K562 (cell line): Measurements from ENCODE around the gene DRC3. TPM values are rescaled to one million over a fixed set of nuclear protein-coding genes. Genes with fewer than 3 reads are reported as not detected.

Source experiments
- ATAC-seq: fragments of 200-7000 bp; cut with Tn5 transposase; 3 replicates; pipeline ENCODE4 v1.9.1; 2020; ENCODE audit warnings: moderate library complexity
- BruUV-seq: library from RNA; stranded (reverse); fragments of 400-500 nt; replicated peaks from 2 replicates; lab custom pipeline; 2021; lab: Mats Ljungman, UMichigan
- CTCF ChIA-PET: fragments of 300-600 bp; formaldehyde crosslinking; extraction: SDS; loops from one replicate; lab custom pipeline; 2021; ENCODE audit warnings: low intra/inter-chr PET ratio; lab: Yijun Ruan, JAX
- POLR2A ChIA-PET: fragments of 300-600, 350-650 bp; sonication (Branson Sonifier 250); formaldehyde crosslinking; extraction: SDS; loops from one replicate; lab custom pipeline; 2021; ENCODE audit warnings: antibody characterized with exemption, inconsistent platforms; lab: Yijun Ruan, JAX
- DNase-seq, 4 experiments: peaks; one replicate each; pipeline versions ENCODE4 v3.0.0 to v3.0.0-alpha.2; 2011 to 2018; ENCODE audit warnings: low spot score in 3 of 4, mixed read lengths in 3 of 4; ENCODE audit errors: extremely low read depth in 1 of 4
- FAIRE-seq: peaks from 2 replicates; lab custom pipeline; 2011; peaks lifted over from hg19 to GRCh38; lab: Jason Lieb, UNC
- H2AFZ ChIP-seq: 2 replicates; pipeline ENCODE4 v1.6.0; 2011; ENCODE audit warnings: low read depth, low read length, control low read depth, inconsistent platforms
- H3K27ac ChIP-seq: fragments of 200-600 bp; 3 replicates; pipeline ENCODE4 v1.8.0; 2011; ENCODE audit warnings: low read depth, mild to moderate bottlenecking, control low read depth, inconsistent platforms, low read length, moderate library complexity, mixed read lengths; ENCODE audit errors: extremely low read depth
- H3K27me3 ChIP-seq, 2 experiments: fragments of 300-600 bp in 1 of 2; 2 replicates in 1 of 2; 3 replicates in 1 of 2; pipeline versions ENCODE4 v1.6.0 to v1.8.0; 2011; ENCODE audit warnings: inconsistent platforms in 2 of 2, low read length in 2 of 2, mild to moderate bottlenecking in 1 of 2, mixed read lengths in 1 of 2, moderate library complexity in 1 of 2; ENCODE audit not compliant: control insufficient read depth in 2 of 2, insufficient read depth in 2 of 2
- H3K36me3 ChIP-seq: fragments of 300-600 bp; 3 replicates; pipeline ENCODE4 v1.8.0; 2011; ENCODE audit warnings: mild to moderate bottlenecking, low read length, inconsistent platforms; ENCODE audit not compliant: control insufficient read depth, insufficient read depth
- H3K4me1 ChIP-seq, 2 experiments: fragments of 200-600 bp in 1 of 2; replicated peaks in 1 of 2; 2 replicates in 1 of 2; 3 replicates in 1 of 2; pipeline versions ENCODE4 v1.5.1 to v1.8.0; 2011; ENCODE audit warnings: inconsistent platforms in 2 of 2, low read length in 2 of 2, mild to moderate bottlenecking in 1 of 2, mixed read lengths in 1 of 2, moderate library complexity in 1 of 2; ENCODE audit not compliant: control insufficient read depth in 2 of 2, insufficient read depth in 2 of 2
- H3K4me2 ChIP-seq: 2 replicates; pipeline ENCODE4 v1.6.1; 2011; ENCODE audit warnings: low read length, control low read depth, inconsistent platforms, mixed read lengths; ENCODE audit not compliant: insufficient read depth
- H3K4me3 ChIP-seq: fragments of 200-600 bp; sonication (generic), shearing (Covaris generic); 2 replicates; pipeline ENCODE4 v1.5.1; 2016; ENCODE audit warnings: control low read depth, inconsistent platforms
- H3K79me2 ChIP-seq: fragments of 200-600 bp; 3 replicates; pipeline ENCODE4 v1.8.0; 2011; ENCODE audit warnings: low read length, inconsistent platforms; ENCODE audit not compliant: control insufficient read depth, insufficient read depth
- H3K9ac ChIP-seq, 2 experiments: 2 replicates each; pipeline versions ENCODE4 v1.6.0 to v1.6.1; 2011; ENCODE audit warnings: low read depth in 2 of 2, low read length in 2 of 2, control low read depth in 1 of 2, inconsistent platforms in 1 of 2, mild to moderate bottlenecking in 1 of 2, mixed read lengths in 1 of 2; ENCODE audit not compliant: insufficient read depth in 1 of 2
- H3K9me1 ChIP-seq: one replicate; pipeline ENCODE4 v1.6.0; 2011; ENCODE audit warnings: inconsistent platforms, mild to moderate bottlenecking, low read length, moderate library complexity; ENCODE audit not compliant: control insufficient read depth, insufficient read depth
- H3K9me3 ChIP-seq: replicated peaks from 2 replicates; pipeline ENCODE4 v1.5.1; 2011; ENCODE audit warnings: low read depth, low read length, inconsistent platforms; ENCODE audit not compliant: control insufficient read depth, insufficient read depth
- H4K20me1 ChIP-seq: replicated peaks from 2 replicates; pipeline ENCODE4 v1.6.1; 2011; ENCODE audit warnings: low read length, inconsistent platforms, mixed read lengths; ENCODE audit not compliant: control insufficient read depth, insufficient read depth
- CBX2 ChIP-seq: fragments of 200-600 bp; sonication (generic); IDR thresholded peaks from one replicate; pipeline ENCODE4 v1.6.1; 2012; ENCODE audit warnings: mild to moderate bottlenecking, low read length, inconsistent platforms; ENCODE audit not compliant: insufficient read depth, poor library complexity, severe bottlenecking
- GATAD2A ChIP-seq: fragments of 450-650 bp; IDR thresholded peaks from 2 replicates; pipeline ENCODE4 v1.6.1; 2017
- KDM5B ChIP-seq: fragments of 200-600 bp; sonication (generic); IDR thresholded peaks from 2 replicates; pipeline ENCODE4 v1.6.1; 2012; ENCODE audit warnings: low read depth, mild to moderate bottlenecking, moderate library complexity, low read length, control low read depth, inconsistent platforms; ENCODE audit not compliant: insufficient replicate concordance
- POLR2B ChIP-seq: fragments of 450-650 bp; IDR thresholded peaks from 2 replicates; pipeline ENCODE4 v1.6.1; 2018; ENCODE audit warnings: low read depth; ENCODE audit not compliant: partially characterized antibody
- SLC30A9 ChIP-seq: fragments of 250-450 bp; sonication (Bioruptor Pico); IDR thresholded peaks from 2 replicates; pipeline ENCODE4 v1.8.0; 2022; ENCODE audit warnings: mild to moderate bottlenecking, moderate library complexity
- SMARCC2 ChIP-seq: fragments of 450-650 bp; IDR thresholded peaks from 2 replicates; pipeline ENCODE4 v1.6.1; 2017; ENCODE audit warnings: antibody characterized with exemption, moderate library complexity, mild to moderate bottlenecking, low read depth
- ZNF140 ChIP-seq: fragments of 250-450 bp; sonication (Bioruptor Pico); IDR thresholded peaks from 2 replicates; pipeline ENCODE4 v1.8.0; 2021; ENCODE audit warnings: moderate library complexity, mild to moderate bottlenecking, inconsistent platforms
- ZNF165 ChIP-seq: fragments of 250-450 bp; sonication (Bioruptor Pico); IDR thresholded peaks from 2 replicates; pipeline ENCODE4 v1.4.0; 2020; ENCODE audit warnings: borderline replicate concordance
- ZNF696 ChIP-seq: fragments of 250-450 bp; sonication (Bioruptor Pico); conservative IDR thresholded peaks from 2 replicates; pipeline ENCODE4 v1.4.0; 2020; ENCODE audit warnings: mild to moderate bottlenecking, moderate library complexity
- in situ Hi-C: fragments of 300-500 bp; cut with MboI; formaldehyde crosslinking; loops from 4 replicates; pipeline ENCODE4 v1.15.0; 2018; ENCODE audit warnings: inconsistent platforms, mixed read lengths
- intact Hi-C: fragments of 100-400 bp; cut with micrococcal nuclease; formaldehyde crosslinking; loops from 2 replicates; pipeline ENCODE4 v1.14.2; 2022
- polyA plus RNA-seq, 8 experiments: library from polyadenylated mRNA; depleted of rRNA in 4 of 8; stranded (reverse) in 5 of 8; unstranded in 3 of 8; fragments of >200 nt; fragmentation: Nextera tagmentation in 2 of 8; fragmentation: Illumina TruSeq in 1 of 8; extraction: Ambion mirVana in 2 of 8; extraction: Trizol in 1 of 8; gene quantifications; 2 replicates each; pipeline versions ENCODE4 v1.2.1 to v1.2.3, GENCODE V29; 2011 to 2014; ENCODE audit warnings: inconsistent platforms in 1 of 8, missing spikeins in 1 of 8
- total RNA-seq, 7 experiments: library from RNA; depleted of rRNA in 6 of 7; stranded (reverse); fragments of >200 nt in 6 of 7; fragmentation: Illumina TruSeq in 2 of 7; extraction: Trizol in 2 of 7; gene quantifications; 2 replicates each; pipeline versions ENCODE4 v1.2.1 to v1.2.3, GENCODE V29; 2011 to 2021; ENCODE audit warnings: low replicate concordance in 1 of 7
- TF ChIP-seq, protein P1 (sequence below): fragments of 250-450 bp; sonication (Bioruptor Pico); IDR thresholded peaks from 2 replicates; pipeline ENCODE4 v1.5.0; 2021; ENCODE audit warnings: mild to moderate bottlenecking, moderate library complexity
- TF ChIP-seq, protein P2 (sequence below): fragments of 250-450 bp; sonication (Bioruptor Pico); IDR thresholded peaks from 2 replicates; pipeline ENCODE4 v1.8.0; 2021; ENCODE audit warnings: moderate library complexity, mild to moderate bottlenecking, inconsistent platforms
- TF ChIP-seq, protein P3 (sequence below), 3 experiments: fragments of 200-800 bp in 1 of 3; fragments of 250-450 bp in 1 of 3; fragments of 450-650 bp in 1 of 3; sonication (Bioruptor Pico) in 1 of 3; sonication (Bioruptor generic) in 1 of 3; formaldehyde crosslinking in 1 of 3; IDR thresholded peaks; 2 replicates each; pipeline versions ENCODE4 v1.6.1 to v1.8.0; 2016 to 2022; ENCODE audit warnings: mild to moderate bottlenecking in 2 of 3, missing genetic modification characterization in 2 of 3, missing compliant biosample characterization in 1 of 3, moderate library complexity in 1 of 3
- TF ChIP-seq, protein P4 (sequence below): sonication (generic); formaldehyde crosslinking; IDR thresholded peaks from 2 replicates; pipeline ENCODE4 v1.8.0; 2022; ENCODE audit warnings: mild to moderate bottlenecking, low read depth, missing genetic modification reagents

The DRC3 gene
- total and polyA plus RNA-seq, 9 of the 15 experiments (the other 6 are each of a cell fraction or from before 2014, with no cell fraction given) = 0.10 to 0.84 (median 0.30) TPM; not detected in 3

DNA sequence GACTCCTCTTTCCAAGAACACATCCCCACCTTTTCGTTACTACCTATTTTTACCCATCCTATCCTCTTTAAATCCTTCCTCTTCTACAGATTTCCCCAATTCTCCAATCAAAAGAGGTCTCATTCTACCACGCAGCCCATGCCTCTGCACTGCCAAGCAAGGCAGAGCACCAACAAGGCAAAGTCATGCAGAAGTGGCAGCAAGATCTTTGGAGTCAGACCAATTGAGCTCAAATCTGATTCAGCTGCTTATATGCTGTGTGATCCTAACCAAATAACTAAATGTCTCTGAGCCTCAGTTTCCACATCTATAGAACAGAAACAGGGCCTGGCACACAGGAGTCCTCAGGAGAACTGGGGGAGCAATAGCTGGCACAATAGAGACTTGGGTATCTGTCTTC lies 41.5 kb upstream of the DRC3 start (continued):
- TF ChIP-seq, protein P1, sequence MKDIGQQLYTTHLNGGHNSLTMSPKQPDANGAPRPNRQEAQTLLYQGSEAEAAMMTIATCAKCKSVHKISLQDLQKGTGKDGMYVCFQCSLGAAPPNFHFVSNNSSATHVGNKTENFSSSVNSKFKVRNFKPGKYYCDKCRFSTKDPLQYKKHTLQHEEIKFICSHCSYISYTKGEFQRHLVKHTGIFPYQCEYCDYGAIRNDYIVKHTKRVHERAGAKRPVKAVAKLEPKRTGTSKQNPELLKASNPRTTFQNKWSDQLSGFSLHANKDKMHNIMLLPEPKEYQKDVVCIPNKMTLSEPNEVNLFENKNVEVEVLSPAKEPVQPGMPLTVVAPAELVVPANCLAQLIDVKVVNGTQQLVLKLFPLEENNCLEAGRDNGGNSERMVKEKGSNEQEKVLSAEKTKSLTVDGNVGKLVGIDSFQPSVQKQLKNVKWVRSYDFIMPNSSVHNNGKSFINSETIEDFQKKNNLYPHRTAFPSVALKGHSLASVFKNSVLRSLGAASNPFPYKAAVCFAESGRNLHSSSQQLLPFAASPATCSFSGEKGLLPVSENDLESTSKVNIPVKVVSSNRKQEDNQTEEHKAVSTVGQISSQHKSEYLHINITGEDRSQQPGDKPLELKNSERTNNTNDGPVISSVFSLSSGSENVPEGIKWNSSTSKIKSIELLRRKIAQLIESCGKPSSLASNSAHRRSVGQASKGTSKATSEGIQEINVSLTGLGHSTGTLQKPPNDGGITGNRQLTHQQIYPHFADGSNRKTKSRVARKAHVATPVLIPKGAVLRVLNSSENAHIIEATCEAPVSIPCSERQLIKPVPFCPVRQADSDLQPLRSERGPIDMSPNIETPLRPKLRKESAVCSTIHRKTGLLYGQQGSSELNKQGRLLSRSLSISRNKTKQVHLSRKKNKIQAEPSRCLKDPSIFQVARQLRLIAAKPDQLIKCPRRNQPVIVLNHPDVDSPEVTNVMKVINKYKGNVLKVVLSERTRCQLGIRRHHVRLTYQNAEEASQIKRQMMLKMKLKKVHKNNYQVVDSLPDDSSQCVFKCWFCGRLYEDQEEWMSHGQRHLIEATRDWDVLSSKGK (CRISPR knock-in tag) = no peak
- TF ChIP-seq ZNF165 (CRISPR knock-in tag) (no peak), SLC30A9 (CRISPR knock-in tag) (no peak)
- TF ChIP-seq, all 486 proteins: peak for 0

DNA sequence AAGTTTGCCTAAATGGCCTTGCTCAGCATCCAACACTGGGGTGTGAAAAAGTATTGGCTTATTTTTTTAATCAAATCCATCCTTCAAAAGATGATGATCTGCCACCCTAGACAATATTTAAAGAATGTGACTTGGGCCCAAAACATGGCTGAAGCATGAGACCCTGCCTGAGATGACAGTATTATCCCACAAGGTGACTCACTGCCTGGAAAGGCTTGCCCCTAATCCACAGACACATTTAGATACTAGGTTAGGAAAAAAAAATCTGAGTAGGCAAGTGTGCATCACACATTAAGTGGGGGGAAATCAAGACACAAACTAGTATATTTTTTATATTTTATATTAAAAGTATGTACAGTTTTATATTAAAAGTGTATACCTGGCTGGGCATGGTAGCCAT lies 38.9 kb upstream of the DRC3 start:
- ChIA-PET POLR2A (interaction anchor here (0.6 kb wide), 1 partner anchor 61 kb away, joined by 3 read pairs; no protein-coding TSS in a partner anchor), CTCF (no interaction called here)
- no peak for DNase-seq
- in situ Hi-C loops (no loop called here), intact Hi-C loops (no loop called here)
- no peak for FAIRE-seq
- no peak overlapping the region for H3K27ac ChIP-seq
- H3K9ac ChIP-seq = no peak overlapping the region
- no peak overlapping the region for H2AFZ ChIP-seq
- H4K20me1 ChIP-seq = peaks cover 7% of the 10 kb centered on the region; the same call in 1 of the 2 replicates
- no peaks in the 10 kb centered on the region for H3K9me1 ChIP-seq
- no peak overlapping the region for H3K4me3 ChIP-seq
- no peaks in the 10 kb centered on the region for H3K27me3 ChIP-seq
- no TSS peak for BruUV-seq
- no peaks in the 10 kb centered on the region for H3K79me2 ChIP-seq
- H3K4me2 ChIP-seq = no peak overlapping the region
- ATAC-seq = no peak
- no peaks in the 10 kb centered on the region for H3K9me3 ChIP-seq
- peaks cover 0 to 9% of the 10 kb centered on the region in 2 experiments; a peak in 2 of 5 replicates for H3K4me1 ChIP-seq
- H3K36me3 ChIP-seq = no peaks in the 10 kb centered on the region
- TF ChIP-seq ZNF140 (CRISPR knock-in tag) = no peak
- TF ChIP-seq, protein P2, sequence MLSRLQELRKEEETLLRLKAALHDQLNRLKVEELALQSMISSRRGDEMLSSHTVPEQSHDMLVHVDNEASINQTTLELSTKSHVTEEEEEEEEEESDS = no peak
- no peak for TF ChIP-seq ZNF696
- TF ChIP-seq SMARCC2 = no peak
- TF ChIP-seq GATAD2A = no peak
- TF ChIP-seq, protein P3, sequence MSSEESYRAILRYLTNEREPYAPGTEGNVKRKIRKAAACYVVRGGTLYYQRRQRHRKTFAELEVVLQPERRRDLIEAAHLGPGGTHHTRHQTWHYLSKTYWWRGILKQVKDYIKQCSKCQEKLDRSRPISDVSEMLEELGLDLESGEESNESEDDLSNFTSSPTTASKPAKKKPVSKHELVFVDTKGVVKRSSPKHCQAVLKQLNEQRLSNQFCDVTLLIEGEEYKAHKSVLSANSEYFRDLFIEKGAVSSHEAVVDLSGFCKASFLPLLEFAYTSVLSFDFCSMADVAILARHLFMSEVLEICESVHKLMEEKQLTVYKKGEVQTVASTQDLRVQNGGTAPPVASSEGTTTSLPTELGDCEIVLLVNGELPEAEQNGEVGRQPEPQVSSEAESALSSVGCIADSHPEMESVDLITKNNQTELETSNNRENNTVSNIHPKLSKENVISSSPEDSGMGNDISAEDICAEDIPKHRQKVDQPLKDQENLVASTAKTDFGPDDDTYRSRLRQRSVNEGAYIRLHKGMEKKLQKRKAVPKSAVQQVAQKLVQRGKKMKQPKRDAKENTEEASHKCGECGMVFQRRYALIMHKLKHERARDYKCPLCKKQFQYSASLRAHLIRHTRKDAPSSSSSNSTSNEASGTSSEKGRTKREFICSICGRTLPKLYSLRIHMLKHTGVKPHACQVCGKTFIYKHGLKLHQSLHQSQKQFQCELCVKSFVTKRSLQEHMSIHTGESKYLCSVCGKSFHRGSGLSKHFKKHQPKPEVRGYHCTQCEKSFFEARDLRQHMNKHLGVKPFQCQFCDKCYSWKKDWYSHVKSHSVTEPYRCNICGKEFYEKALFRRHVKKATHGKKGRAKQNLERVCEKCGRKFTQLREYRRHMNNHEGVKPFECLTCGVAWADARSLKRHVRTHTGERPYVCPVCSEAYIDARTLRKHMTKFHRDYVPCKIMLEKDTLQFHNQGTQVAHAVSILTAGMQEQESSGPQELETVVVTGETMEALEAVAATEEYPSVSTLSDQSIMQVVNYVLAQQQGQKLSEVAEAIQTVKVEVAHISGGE (CRISPR knock-in tag; IDR thresholded peaks at IDR 0.05) = no peak
- TF ChIP-seq, protein P4, sequence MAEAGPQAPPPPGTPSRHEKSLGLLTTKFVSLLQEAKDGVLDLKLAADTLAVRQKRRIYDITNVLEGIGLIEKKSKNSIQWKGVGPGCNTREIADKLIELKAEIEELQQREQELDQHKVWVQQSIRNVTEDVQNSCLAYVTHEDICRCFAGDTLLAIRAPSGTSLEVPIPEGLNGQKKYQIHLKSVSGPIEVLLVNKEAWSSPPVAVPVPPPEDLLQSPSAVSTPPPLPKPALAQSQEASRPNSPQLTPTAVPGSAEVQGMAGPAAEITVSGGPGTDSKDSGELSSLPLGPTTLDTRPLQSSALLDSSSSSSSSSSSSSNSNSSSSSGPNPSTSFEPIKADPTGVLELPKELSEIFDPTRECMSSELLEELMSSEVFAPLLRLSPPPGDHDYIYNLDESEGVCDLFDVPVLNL (CRISPR knock-in tag) = no peak
- no peak for TF ChIP-seq CBX2
- TF ChIP-seq POLR2B = no peak
- TF ChIP-seq KDM5B = no peak
